HG02970 (cell line): ENCODE measurements around the gene C1QTNF9.
"Not testable (repeated sequence)": the region's sequence is repeated elsewhere in the genome, so short reads cannot be mapped to it uniquely, and the experiment has no call there.

ENCODE experiments used
- ATAC-seq: cut with Tn5 transposase; IDR thresholded peaks from one replicate; pipeline ENCODE4 v1.9.1; 2021; ENCODE audit warnings: mild to moderate bottlenecking, moderate library complexity, moderate number of reproducible peaks; ENCODE audit not compliant: unreplicated experiment, low FRiP score

Gene C1QTNF9

DNA sequence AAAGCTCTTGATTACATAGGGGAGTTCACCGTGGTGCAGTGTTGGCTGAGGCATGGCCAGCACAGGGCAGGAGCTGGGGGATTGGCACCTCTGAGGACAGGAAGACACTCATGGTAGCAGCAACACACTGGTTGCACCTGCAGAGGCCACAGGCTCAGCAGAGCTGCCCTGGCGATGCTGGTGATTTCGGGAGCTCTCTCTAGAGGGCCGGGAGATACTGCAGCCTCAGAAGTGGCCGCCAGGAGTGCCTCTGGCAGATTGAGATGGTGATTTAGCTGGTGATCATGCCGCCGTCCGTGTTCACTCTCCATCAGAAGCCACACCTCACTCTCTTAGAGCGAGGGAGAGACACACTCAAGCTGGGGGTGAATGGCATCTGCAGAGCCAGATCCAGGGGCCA, 49.9 kb downstream of the C1QTNF9 start:
- ATAC-seq = not testable (repeated sequence)

DNA sequence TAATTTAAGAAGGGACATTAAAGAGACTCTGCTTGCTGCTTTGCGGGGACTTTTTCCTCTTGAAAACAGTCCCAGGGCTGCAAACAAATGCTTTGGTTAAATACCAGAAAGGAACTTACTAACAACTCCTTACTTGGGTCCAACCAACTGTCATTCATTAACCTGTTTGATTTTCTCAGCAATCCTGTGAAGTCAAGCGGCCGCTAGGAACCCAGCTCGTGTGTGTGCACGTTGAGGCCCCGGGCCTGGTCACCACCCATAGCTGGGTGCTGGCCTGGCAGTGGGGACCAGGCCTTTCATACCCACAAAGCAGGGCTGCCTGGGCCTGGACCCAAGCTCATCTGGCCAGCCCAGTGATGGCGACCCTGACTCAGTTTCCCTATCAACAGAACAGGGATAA, 50.7 kb downstream of the C1QTNF9 start:
- ATAC-seq = no peak

DNA sequence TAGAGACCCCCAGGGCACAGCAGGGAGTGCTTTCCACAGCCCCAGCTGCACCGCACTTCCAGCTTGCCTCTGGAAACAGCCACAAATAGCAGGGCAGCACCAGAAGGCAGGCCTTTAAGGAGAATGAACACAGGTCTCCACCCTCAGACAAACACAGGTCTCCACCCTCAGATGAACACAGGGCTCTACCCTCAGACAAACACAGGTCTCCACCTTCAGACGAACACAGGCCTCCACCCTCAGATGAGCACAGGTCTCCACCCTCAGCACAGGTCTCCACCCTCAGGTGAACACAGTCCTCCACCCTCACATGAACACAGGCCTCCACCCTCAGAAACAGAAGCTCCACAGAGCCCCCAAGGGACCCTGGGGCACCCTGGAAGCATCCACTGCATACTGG, 51.7 kb downstream of the C1QTNF9 start:
- ATAC-seq = no peak

DNA sequence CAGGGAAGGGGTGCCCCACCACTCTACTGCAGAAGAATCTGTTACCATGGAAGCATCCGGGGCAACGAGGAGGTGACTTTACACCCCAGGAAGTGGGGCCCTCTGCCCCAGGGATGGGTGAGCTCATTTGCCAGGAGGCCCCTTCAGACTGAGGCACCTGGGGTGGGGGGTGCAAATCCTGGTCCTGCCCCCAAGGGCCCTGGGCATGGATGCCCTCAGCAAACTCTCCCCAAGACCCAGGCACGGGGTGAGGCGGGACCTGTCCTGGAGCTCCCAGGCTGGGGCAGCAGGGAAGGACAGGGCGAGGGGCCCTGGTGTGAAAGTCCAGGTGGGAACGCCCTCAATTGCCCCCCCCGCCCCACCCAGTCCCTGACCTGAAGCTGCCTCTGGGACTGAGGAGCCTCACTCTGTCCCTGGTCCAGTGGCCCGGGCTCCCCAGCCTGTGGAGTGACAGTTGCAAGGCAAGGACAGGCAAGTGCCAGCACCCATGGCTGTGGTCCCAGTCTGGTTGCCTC, 52.5 kb downstream of the C1QTNF9 start:
- no peak for ATAC-seq

DNA sequence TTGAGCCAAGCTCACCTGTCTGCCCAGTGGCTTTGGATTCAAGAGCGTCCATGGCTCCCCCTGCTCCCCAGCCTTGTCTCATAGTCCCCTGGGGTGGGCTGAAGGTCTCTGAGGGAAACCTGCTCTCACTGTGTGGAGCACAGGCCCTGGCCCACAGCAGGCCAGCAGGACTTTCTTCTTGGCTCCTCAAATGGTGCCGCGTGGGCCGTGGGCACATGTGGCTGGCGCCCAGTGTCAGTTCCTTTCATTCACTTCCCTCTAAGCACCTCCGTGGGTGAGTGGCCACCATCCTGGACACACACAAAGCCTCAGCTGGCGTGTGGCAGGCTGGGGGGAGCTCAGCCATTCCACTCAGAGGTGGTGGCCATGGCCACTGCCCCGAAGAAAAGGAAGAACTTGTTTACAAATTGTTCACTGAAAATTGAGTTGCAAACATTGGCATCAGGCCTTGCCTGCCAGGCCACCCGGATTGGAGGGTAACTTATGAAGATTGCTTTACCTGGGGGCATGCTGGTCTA, 53.1 kb downstream of the C1QTNF9 start:
- ATAC-seq = no peak

DNA sequence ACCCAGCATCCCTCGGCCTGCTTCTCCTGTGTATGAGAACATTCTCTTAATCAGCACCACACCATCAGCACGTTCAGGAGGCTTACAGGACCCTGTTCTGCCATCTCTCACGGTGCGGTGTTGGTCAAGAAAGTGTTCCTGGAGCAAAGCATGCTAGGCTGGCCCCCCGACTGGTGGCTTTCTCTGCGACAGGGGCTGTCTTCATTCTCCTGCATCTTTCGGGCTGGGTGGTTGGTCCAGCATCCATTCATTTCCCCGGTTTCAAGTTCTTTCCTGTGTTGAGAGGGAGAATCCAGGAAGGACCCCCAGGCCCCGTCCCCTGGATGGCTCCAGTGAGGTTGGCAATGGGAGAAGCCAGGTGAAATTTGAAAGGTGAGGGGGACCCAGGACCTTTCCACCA, 55.8 kb downstream of the C1QTNF9 start:
- ATAC-seq = no peak

DNA sequence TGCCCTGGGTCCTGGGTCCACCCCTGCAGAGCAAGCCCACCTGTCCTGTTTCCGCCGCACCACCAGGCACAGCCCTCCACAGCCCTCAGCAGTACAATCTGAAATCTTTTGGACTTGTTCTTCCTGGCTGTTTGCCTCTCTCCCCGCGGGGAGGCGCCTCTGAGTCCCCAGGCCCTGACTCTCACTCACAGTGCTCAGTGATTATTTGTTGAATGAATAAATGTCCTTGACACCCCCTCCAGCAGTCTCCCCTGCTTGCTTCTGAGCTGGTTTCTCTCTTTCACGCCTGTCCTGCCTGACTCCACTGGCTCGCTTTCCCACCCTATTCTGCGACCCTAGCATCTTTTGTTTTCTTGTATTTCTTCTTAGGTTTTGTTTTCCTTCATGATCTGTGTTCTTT, 56.9 kb downstream of the C1QTNF9 start:
- not testable (repeated sequence) for ATAC-seq

DNA sequence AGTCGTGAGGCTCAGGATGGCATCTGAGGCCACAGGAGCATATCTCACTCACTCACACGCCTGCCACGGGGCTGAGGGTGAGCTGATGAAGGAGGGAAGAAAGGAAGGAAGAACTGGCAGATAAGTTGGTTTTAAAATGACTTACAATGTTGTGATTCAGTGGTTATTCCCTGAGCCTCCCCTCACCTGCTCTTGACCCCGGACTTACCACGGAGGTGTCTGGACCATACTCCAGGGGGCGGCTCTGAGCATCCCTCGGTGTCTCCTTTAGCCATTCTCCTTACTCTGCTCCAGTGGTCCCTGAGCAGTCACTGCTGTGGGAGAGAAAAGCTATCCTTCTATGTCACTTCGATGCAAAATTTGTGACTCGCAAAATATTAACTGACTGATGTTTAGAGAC, 61.9 kb downstream of the C1QTNF9 start:
- not testable (repeated sequence) for ATAC-seq
